GM10847 (cell line): ENCODE data around the gene ZNF385D.

ENCODE experiments used
- POLR2A ChIP-seq: IDR thresholded peaks from 2 replicates; pipeline ENCODE4 v1.6.1; 2011; ENCODE audit not compliant: insufficient read length; ENCODE audit errors: extremely low read depth

The ZNF385D gene

DNA sequence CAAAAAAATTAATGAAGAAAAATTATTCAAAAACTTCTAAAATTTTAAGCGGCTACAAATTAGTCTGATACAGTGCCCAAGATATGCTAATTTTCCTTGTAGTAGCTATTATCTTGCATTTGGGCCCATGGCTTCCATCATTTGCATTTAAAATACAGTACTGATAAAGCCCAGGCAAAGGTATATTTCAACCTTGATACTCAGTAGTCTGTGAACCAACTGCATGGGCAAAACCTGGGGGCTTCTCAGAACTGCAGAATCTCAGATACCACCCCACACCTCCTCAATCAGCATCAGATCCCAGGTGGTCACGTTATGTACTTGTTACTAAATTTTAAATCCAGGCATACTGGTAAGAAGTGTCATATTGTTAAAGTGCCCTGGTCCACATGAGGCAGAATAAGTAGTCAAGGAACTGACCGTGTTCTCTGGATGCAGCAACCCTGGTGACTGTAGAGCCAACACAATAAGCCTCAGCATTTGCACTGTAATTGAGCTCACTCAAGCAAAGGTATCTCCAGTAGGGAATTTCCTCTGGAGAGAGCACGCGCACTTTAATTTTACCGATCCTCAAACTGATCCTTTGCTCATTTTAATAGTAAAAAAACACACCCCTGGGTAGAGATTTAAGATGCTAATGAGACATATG is 31.9 kb downstream of the ZNF385D start:
- no peak for TF ChIP-seq POLR2A

- no peak for TF ChIP-seq POLR2A
These were observed 32.7 kb downstream of the ZNF385D start for GRCh38 chr3:21718161-21718765.

DNA sequence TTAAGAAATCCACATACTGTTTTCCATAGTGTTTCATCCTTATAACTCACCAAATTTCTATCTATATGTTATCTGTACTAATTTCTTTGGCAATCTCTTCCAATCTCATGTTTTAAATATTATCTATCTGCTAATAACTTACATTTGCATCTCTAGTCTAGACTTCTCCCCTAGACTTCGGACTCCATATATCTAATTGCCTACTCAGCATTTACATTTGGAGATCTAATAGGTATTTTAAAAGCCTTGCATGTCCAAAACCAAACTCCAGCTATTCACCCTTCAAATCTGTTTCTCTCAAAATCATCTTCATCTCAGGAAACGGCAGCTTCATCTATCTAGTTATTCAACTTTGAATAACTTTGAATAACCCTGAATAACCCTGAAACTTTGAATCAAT is 35.3 kb downstream of the ZNF385D start:
- no peak for TF ChIP-seq POLR2A

GRCh38 chr3:21705769-21706168 is 45.2 kb downstream of the ZNF385D start:
- no peak for TF ChIP-seq POLR2A

- no peak for TF ChIP-seq POLR2A
These were observed 46.2 kb downstream of the ZNF385D start for GRCh38 chr3:21704796-21705195.

DNA sequence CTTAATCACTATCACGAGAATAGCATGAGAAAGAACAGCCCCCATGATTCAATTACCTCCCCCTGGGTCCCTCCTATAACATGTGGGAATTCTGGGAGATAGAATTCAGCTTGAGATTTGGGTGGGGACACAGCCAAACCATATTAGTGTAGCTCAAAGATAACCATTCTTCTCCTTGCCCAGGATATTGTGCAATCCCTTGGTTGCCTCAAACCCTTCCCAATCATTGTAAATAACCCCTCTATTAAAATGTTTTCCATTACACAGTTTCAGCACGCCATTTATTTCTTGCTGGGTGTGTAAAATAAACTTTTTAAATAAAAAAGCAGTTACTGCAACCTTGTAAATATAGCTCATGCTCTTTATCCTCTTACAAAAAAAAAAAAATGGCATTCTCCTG is 47.7 kb downstream of the ZNF385D start:
- no peak for TF ChIP-seq POLR2A

DNA sequence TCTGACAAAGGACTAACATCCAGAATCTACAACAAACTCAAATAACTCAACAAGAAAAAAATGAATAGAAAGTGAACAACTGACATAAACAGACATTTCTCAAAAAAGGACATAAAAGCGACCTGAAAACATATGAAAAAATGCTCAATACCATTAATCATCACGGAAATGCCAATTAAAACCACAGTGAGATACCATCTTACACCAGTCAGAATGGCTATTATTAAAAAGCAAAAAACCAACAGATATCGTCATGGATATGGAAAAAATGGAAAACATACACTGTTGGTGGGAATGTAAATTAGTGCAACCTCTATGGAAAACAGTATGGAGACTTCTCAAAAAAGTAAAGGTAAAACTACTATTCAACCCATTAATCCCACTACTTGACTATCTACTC is 53.3 kb downstream of the ZNF385D start:
- no peak for TF ChIP-seq POLR2A

DNA sequence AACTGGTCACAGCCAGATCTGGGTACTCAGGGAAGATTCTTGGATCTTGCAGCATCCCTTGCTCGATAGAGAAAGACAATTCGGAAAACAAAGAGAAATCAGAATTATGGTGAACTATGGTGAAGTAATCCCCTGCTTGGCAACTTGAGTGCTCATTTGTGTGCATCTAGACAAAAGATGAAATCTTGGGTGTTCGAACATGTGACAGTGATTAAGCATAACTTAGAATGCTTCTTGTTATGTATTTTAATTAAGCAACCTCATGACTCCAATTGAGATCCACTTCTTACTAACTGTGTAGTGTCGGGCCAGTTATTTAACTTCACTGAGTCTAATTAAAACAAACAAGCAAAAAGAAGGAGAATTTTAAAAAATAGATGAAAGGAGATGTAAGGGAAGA is 56.5 kb downstream of the ZNF385D start:
- no peak for TF ChIP-seq POLR2A

DNA sequence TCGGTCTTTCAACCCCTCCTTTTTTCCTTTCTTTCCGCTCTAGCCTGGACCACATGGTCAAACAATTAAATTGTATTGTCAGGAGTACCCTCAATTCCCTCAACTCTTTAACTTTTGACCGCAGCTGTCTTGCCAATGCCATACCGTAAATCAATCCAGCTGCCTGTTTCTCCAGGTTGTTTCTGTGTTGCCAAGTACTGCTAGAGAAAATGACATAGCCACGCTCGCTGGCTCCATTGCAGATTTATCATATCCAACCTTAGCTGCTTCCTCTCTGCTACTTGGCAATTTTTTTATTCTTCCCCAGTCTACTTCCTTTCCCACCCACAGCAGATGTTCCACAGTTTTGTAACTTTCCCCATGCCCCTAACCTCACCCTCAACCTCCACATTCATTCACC is 60.0 kb downstream of the ZNF385D start:
- no peak for TF ChIP-seq POLR2A

DNA sequence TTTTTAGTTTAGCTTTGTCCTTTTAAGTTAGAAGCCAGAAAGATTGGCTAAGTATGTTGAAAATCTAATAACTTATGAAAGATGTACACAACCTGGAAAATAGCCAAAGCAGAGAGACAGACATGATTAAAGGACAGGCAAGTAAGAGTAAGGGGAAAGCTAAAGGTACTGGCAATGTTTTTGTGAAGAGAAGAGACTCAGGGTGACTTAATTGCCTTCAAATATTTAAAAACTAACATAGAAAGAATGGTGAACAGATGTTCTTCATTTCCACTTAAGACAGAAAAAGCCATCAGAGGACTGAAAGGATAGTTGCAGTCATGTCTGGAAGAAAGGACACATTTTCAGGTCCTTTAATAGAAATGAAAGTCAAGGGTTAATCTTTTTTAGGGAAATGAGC is 68.8 kb downstream of the ZNF385D start:
- no peak for TF ChIP-seq POLR2A

DNA sequence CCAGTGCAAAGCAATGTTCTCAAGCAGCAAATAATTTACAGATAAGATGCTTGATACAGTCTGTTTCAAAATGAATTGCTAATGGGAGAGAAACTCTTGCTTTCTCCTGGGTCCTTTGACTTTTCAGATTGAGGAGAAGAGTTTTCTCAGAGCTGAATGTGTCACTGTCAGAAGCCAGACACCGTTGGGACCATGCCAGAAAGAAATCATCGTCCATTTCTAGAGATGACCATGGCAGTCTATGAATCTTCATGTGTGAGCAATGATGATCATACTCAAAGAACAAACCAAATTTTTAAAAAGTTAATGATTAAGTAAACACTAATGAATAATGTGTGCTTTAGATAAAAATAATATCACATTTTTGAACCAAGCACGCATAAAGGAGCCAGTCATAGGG is 77.6 kb downstream of the ZNF385D start:
- TF ChIP-seq POLR2A: no peak

GRCh38 chr3:21672303-21672702 is 78.7 kb downstream of the ZNF385D start:
- no peak for TF ChIP-seq POLR2A

- no peak for TF ChIP-seq POLR2A
These were observed 80.6 kb downstream of the ZNF385D start for GRCh38 chr3:21670386-21670785.

- TF ChIP-seq POLR2A: no peak
These were observed 83.0 kb downstream of the ZNF385D start for GRCh38 chr3:21668012-21668411.

DNA sequence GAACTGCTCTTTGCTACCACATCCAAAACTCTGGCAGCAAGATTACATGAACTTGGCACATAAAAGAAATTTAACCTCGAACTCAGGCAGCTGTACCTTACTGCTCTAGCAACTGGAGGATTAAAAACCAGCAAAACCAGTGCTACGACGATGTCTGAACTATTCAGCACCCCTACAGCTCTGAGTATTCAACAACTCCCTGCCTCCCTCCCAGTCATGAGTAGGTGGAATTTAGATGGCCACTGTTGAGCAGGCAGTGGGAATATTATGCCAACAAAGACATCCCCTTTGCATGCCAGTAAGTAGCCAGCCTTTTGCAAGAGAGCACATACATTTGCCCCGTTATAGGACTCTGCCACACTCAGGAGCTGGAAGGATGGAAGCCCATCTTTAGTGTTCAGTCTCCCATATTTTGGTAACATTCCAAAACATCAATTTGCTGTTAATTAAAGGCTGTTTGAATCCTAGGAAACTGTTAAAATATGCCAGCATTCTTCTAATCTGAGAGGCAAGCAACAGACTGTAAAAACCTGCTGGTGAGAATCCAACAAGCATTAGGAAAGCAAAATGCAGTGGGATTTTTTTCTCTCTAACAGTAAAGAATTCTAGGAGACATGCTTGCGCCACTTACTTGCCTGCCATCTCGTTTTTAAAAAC is 85.4 kb downstream of the ZNF385D start:
- TF ChIP-seq POLR2A: no peak

DNA sequence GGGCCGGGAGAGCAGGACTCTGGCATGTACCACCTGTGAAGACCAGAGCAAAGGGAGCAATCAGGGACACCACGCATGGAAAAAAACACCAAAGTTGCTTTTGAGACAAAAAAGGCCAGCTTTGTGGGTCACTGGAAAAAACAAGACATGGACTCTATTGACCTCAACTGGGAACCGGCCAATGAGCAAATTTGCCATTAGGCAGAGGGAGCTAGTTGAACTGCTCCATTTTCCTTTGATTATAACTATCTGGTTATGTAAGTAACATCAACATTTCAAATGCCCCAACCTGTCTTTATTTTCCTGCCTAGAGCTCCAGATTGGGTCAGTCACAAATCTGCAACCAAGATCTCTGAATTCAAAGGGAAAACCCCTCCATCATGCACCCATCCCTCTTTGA is 86.0 kb downstream of the ZNF385D start:
- no peak for TF ChIP-seq POLR2A

DNA sequence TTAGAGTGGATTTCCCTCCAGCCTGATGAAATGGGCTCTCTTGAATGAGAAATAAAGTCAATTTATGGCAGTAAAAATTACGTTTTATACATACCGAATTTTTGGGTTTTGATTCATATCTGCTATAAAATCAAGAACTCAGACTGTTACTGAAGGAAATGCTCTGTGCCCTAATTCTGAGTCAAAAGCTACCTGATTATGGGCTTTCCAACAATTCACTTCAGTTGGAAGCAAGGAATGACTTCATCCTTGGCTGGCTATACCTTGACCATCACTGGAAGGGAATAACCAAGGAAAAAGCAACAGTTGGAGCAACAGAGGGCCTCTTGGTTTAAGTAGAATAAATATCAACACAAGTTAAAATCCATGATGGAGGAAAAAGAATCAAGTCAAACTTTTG is 88.6 kb downstream of the ZNF385D start:
- no peak for TF ChIP-seq POLR2A
